Measurements from ENCODE around the gene MACIR. TPM values are rescaled to one million over a fixed set of nuclear protein-coding genes. Genes with fewer than 3 reads are reported as not detected.

Gene MACIR
- total and polyA plus RNA-seq, 10 of the 15 experiments (the other 5 are each of a cell fraction or from before 2014, with no cell fraction given), result 2.1 to 16.1 (median 10.8) TPM

DNA sequence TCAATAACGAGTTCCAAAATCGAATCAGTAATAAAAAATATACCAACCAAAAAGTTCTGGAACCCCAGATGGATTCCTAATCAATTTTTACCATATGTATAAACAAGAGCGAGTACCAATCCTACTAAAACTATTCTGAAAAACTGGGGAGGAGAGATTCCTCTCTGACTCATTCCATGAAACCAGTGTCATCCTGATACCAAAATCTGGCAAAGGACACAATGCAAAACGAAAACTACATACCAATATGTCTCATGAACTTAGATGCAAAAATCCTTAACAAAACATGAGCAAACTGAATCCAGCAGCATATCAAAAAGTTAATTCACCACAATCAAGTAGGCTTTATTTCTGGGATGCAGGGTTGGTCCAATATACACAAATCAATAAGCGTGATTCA is 30.5 kb upstream of the MACIR start:
- DNase-seq (ENCODE audit: low read depth, low spot score) (no peak), FAIRE-seq (no peak), ATAC-seq (no peak)
- Histone ChIP-seq H3K4me3 (no peak overlapping the region), H2AFZ (ENCODE audit: control insufficient read depth, low read depth, low read length) (no peak overlapping the region), H3K36me3 (ENCODE audit: control insufficient read depth in 2 of 2, insufficient read depth in 2 of 2, low read length in 1 of 2) (no peaks in the 10 kb centered on the region), H3K79me2 (ENCODE audit: control insufficient read depth, insufficient read depth, low read length) (no peaks in the 10 kb centered on the region), H3K4me1 (ENCODE audit: control insufficient read depth, insufficient read depth, low read length) (no peaks in the 10 kb centered on the region), H4K20me1 (ENCODE audit: control insufficient read depth, insufficient read depth) (no peaks in the 10 kb centered on the region), H3K4me2 (ENCODE audit: control insufficient read depth, insufficient read depth) (no peak overlapping the region), H3K9me3 (replicated peaks; ENCODE audit: control insufficient read depth, insufficient read depth, low read length) (no peaks in the 10 kb centered on the region), H3K27ac (ENCODE audit: control insufficient read depth, insufficient read depth) (no peak overlapping the region), H3K27me3 (replicated peaks in 1 of 2; ENCODE audit: control insufficient read depth in 2 of 2, insufficient read depth in 2 of 2, low read length in 1 of 2) (no peaks in the 10 kb centered on the region), H3K9ac (ENCODE audit: control insufficient read depth, insufficient read depth, low read length) (no peak overlapping the region)
- in situ Hi-C loops (cut with MboI), result no loop called here
- no TSS peak for BruUV-seq (replicated peaks)
- intact Hi-C loops (cut with micrococcal nuclease; ENCODE audit: unreplicated experiment), result loop anchor here (10.0 kb wide), 1 partner anchor 693 kb away; no protein-coding TSS in a partner anchor
- ChIA-PET SMC1A (ENCODE audit: uncharacterized antibody, unreplicated experiment) (no interaction called here), CTCF (no interaction called here), RAD21 (ENCODE audit: unreplicated experiment) (no interaction called here), POLR2A (no interaction called here)
- 45% methylated on average over 5 of the region's 5 CpGs for WGBS (ENCODE audit: insufficient coverage, insufficient replicate concordance, low lambda C conversion rate, missing lambda C conversion rate)
- TF ChIP-seq JUNB (IDR thresholded peaks at IDR 0.05), result peak; percentile 74
- TF ChIP-seq, protein P1, sequence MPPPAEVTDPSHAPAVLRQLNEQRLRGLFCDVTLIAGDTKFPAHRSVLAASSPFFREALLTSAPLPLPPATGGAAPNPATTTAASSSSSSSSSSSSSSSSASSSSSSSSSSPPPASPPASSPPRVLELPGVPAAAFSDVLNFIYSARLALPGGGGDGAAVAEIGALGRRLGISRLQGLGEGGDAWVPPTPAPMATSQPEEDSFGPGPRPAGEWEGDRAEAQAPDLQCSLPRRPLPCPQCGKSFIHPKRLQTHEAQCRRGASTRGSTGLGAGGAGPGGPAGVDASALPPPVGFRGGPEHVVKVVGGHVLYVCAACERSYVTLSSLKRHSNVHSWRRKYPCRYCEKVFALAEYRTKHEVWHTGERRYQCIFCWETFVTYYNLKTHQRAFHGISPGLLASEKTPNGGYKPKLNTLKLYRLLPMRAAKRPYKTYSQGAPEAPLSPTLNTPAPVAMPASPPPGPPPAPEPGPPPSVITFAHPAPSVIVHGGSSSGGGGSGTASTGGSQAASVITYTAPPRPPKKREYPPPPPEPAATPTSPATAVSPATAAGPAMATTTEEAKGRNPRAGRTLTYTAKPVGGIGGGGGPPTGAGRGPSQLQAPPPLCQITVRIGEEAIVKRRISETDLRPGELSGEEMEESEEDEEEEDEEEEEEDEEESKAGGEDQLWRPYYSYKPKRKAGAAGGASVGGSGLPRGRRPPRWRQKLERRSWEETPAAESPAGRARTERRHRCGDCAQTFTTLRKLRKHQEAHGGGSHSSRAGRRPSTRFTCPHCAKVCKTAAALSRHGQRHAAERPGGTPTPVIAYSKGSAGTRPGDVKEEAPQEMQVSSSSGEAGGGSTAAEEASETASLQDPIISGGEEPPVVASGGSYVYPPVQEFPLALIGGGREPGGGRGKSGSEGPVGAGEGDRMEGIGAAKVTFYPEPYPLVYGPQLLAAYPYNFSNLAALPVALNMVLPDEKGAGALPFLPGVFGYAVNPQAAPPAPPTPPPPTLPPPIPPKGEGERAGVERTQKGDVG (CRISPR knock-in tag; IDR thresholded peaks at IDR 0.05), result no peak

DNA sequence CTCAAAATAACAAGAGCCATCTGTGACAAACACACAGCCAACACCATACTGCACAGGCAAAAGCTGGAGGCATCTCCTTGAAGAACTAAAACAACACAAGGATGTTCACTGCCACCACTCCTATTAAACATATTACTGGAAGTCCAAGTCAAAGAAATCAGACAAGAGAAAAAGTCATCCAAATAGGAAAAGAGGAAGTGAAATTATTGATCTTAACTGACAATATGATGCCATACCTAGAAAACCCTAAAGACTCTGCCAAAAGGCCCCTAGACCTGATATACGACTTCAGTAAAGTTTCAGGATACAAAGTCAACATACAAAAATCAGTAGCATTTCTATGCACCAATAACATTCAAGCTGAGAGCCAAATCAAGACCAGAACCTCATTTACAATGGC is 30.0 kb upstream of the MACIR start:
- ChIA-PET RAD21 (ENCODE audit: unreplicated experiment) (no interaction called here), SMC1A (ENCODE audit: uncharacterized antibody, unreplicated experiment) (no interaction called here), CTCF (no interaction called here), POLR2A (no interaction called here)
- H2AFZ ChIP-seq (ENCODE audit: control insufficient read depth, low read depth, low read length), result no peak overlapping the region
- FAIRE-seq, result no peak
- no peak for DNase-seq (ENCODE audit: low read depth, low spot score)
- no peaks in the 10 kb centered on the region for H3K9me3 ChIP-seq (replicated peaks; ENCODE audit: control insufficient read depth, insufficient read depth, low read length)
- no peaks in the 10 kb centered on the region for H3K36me3 ChIP-seq (ENCODE audit: control insufficient read depth in 2 of 2, insufficient read depth in 2 of 2, low read length in 1 of 2)
- no peaks in the 10 kb centered on the region for H3K27me3 ChIP-seq (replicated peaks in 1 of 2; ENCODE audit: control insufficient read depth in 2 of 2, insufficient read depth in 2 of 2, low read length in 1 of 2)
- no peaks in the 10 kb centered on the region for H4K20me1 ChIP-seq (ENCODE audit: control insufficient read depth, insufficient read depth)
- peak; percentile 27; the same call in 2 of the 3 replicates for ATAC-seq
- H3K4me1 ChIP-seq (ENCODE audit: control insufficient read depth, insufficient read depth, low read length), result no peaks in the 10 kb centered on the region
- TF ChIP-seq SPI1 (IDR thresholded peaks at IDR 0.05; ENCODE audit: borderline replicate concordance, insufficient read depth, low read depth, low read length) (peak; percentile 80), WRNIP1 (IDR thresholded peaks at IDR 0.05; ENCODE audit: borderline replicate concordance, low read depth, low read length) (no peak)
- WGBS (ENCODE audit: insufficient coverage, insufficient replicate concordance, low lambda C conversion rate, missing lambda C conversion rate), result 6% methylated on average over 1 of the region's 1 CpG
- no peak overlapping the region for H3K27ac ChIP-seq (ENCODE audit: control insufficient read depth, insufficient read depth)
- in situ Hi-C loops (cut with MboI), result no loop called here
- intact Hi-C loops (cut with micrococcal nuclease; ENCODE audit: unreplicated experiment), result loop anchor here (10.0 kb wide), 1 partner anchor 694 kb away; no protein-coding TSS in a partner anchor
- H3K9ac ChIP-seq (ENCODE audit: control insufficient read depth, insufficient read depth, low read length), result no peak overlapping the region
- no peaks in the 10 kb centered on the region for H3K79me2 ChIP-seq (ENCODE audit: control insufficient read depth, insufficient read depth, low read length)
- no TSS peak for BruUV-seq (replicated peaks)
- no peak overlapping the region for H3K4me2 ChIP-seq (ENCODE audit: control insufficient read depth, insufficient read depth)
- H3K4me3 ChIP-seq, result no peak overlapping the region
